ENCODE measurements around the gene ZNF416.

DNA sequence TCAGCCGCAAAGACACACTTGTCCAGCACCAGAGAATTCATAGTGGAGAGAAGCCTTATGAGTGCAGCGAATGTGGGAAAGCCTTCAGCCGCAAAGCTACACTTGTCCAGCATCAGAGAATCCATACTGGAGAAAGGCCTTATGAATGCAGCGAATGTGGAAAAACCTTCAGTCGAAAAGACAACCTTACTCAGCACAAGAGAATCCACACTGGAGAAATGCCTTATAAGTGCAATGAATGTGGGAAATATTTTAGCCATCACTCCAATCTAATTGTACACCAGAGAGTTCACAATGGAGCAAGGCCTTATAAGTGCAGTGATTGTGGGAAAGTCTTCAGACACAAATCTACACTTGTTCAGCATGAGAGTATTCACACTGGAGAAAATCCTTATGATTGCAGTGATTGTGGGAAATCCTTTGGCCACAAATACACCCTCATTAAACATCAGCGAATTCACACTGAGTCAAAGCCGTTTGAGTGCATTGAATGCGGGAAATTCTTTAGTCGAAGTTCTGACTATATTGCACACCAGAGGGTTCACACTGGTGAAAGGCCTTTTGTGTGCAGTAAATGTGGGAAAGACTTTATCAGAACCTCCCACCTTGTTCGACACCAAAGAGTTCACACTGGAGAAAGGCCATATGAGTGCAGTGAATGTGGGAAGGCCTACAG lies 42.1 kb upstream of the ZNF416 start:
- TF ChIP-seq, protein P1, sequence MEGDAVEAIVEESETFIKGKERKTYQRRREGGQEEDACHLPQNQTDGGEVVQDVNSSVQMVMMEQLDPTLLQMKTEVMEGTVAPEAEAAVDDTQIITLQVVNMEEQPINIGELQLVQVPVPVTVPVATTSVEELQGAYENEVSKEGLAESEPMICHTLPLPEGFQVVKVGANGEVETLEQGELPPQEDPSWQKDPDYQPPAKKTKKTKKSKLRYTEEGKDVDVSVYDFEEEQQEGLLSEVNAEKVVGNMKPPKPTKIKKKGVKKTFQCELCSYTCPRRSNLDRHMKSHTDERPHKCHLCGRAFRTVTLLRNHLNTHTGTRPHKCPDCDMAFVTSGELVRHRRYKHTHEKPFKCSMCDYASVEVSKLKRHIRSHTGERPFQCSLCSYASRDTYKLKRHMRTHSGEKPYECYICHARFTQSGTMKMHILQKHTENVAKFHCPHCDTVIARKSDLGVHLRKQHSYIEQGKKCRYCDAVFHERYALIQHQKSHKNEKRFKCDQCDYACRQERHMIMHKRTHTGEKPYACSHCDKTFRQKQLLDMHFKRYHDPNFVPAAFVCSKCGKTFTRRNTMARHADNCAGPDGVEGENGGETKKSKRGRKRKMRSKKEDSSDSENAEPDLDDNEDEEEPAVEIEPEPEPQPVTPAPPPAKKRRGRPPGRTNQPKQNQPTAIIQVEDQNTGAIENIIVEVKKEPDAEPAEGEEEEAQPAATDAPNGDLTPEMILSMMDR (IDR thresholded peaks at IDR 0.05), result no peak
- TF ChIP-seq EP300 (IDR thresholded peaks at IDR 0.05; ENCODE audit: borderline replicate concordance in 1 of 2, low read depth in 1 of 2, low read length in 1 of 2) (no peak), REST (IDR thresholded peaks at IDR 0.05; ENCODE audit: low read depth, low read length) (no peak), TCF12 (IDR thresholded peaks at IDR 0.05) (no peak; the same call in 1 of the 2 replicates), IRF3 (IDR thresholded peaks at IDR 0.05; ENCODE audit: low read depth, low read length) (no peak), POLR2AphosphoS5 (IDR thresholded peaks at IDR 0.05; ENCODE audit: low read depth, low read length) (no peak), YY1 (IDR thresholded peaks at IDR 0.05; ENCODE audit: low read depth) (no peak), JUND (IDR thresholded peaks at IDR 0.05) (no peak), RFX5 (IDR thresholded peaks at IDR 0.05; ENCODE audit: low read length) (no peak), RXRA (IDR thresholded peaks at IDR 0.05; ENCODE audit: borderline replicate concordance, low read depth) (no peak), GABPA (IDR thresholded peaks at IDR 0.05; ENCODE audit: low read depth) (no peak)
- TF ChIP-seq, protein P2, sequence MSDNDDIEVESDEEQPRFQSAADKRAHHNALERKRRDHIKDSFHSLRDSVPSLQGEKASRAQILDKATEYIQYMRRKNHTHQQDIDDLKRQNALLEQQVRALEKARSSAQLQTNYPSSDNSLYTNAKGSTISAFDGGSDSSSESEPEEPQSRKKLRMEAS (IDR thresholded peaks at IDR 0.05; ENCODE audit: low read depth), result no peak

Measured in SK-N-SH (cell line).